Measurements from ENCODE around the gene NUP133.

Gene NUP133

DNA sequence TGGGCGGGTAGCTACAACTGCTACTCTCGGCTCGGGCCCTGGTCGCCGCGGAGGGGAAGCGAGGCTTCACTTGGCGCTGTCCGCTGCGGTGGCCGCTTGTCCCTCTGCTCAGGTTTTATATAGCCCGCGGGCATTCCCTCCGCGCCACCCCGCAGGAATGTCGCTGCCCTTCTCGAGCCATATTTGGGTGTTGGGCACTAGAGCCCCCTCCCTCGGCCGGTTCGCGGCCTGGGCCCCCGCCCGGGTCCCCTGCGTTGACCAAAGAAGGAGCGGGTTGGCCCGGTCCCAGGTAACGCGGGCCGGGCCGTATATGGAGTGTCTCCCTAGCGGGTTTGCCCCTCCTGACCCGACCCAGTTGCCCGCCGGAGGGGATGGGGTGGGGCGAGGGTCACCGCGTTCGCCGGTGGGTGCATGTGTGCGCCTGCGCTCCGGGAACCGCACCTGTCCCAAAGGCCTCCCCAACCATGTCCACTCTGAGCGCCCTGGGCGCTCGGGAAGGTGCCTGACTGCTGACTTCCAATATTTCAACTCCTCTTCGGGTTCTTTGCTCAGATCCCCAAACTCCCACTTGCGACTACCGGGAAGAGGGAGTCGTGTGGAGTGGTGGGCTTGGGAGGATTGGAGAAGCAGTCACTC, 74.0 kb downstream of the NUP133 start, which contains the start of gene ACTA1:
TSS of gene ACTA1 (minus strand) at position 90 of the 636 bp plus-strand sequence. CDS start 979 bp downstream, outside the sequence.
- Histone ChIP-seq H3K27ac (ENCODE audit: low read length) (no peak within 1 kb of the TSS), H3K9ac (ENCODE audit: low read length in 2 of 2) (no peak within 1 kb of the TSS), H3K9me3 (ENCODE audit: control insufficient read depth in 2 of 2, low read length in 2 of 2) (no peaks in the 10 kb centered on the region), H3K36me3 (ENCODE audit: control insufficient read depth in 2 of 2, insufficient read depth in 2 of 2, low read length in 2 of 2) (no peaks in the 10 kb centered on the region), H3K4me1 (ENCODE audit: control insufficient read depth, insufficient read depth, low read length) (peaks cover 43% of the 10 kb centered on the region), H3K4me3 (ENCODE audit: low read length in 2 of 2) (peak within 1 kb of the TSS; percentile 19 to 54), H3K27me3 (ENCODE audit: control insufficient read depth in 1 of 2, insufficient read depth in 2 of 2, low read length in 2 of 2) (peaks cover 48 to 53% of the 10 kb centered on the region in 2 donors)

GRCh38 chr1:229433364-229434004, 74.7 kb downstream of the NUP133 start:
- H3K36me3 ChIP-seq (ENCODE audit: control insufficient read depth in 2 of 2, insufficient read depth in 2 of 2, low read length in 2 of 2): no peaks in the 10 kb centered on the region
- H3K4me1 ChIP-seq (ENCODE audit: control insufficient read depth, insufficient read depth, low read length): peaks cover 43% of the 10 kb centered on the region
- H3K4me3 ChIP-seq (ENCODE audit: low read length in 2 of 2): peak overlapping the region; percentile 19 to 54
- H3K27ac ChIP-seq (ENCODE audit: low read length): no peak overlapping the region
- peaks cover 48 to 53% of the 10 kb centered on the region in 2 donors for H3K27me3 ChIP-seq (ENCODE audit: control insufficient read depth in 1 of 2, insufficient read depth in 2 of 2, low read length in 2 of 2)
- H3K9ac ChIP-seq (ENCODE audit: low read length in 2 of 2): no peak overlapping the region
- H3K9me3 ChIP-seq (ENCODE audit: control insufficient read depth in 2 of 2, low read length in 2 of 2): no peaks in the 10 kb centered on the region

- H3K4me1 ChIP-seq (ENCODE audit: control insufficient read depth, insufficient read depth, low read length): peaks cover 43% of the 10 kb centered on the region
- no peaks in the 10 kb centered on the region for H3K36me3 ChIP-seq (ENCODE audit: control insufficient read depth in 2 of 2, insufficient read depth in 2 of 2, low read length in 2 of 2)
- H3K27ac ChIP-seq (ENCODE audit: low read length): no peak overlapping the region
- H3K27me3 ChIP-seq (ENCODE audit: control insufficient read depth in 1 of 2, insufficient read depth in 2 of 2, low read length in 2 of 2): peaks cover 48 to 53% of the 10 kb centered on the region in 2 donors
- H3K9ac ChIP-seq (ENCODE audit: low read length in 2 of 2): no peak overlapping the region
- H3K9me3 ChIP-seq (ENCODE audit: control insufficient read depth in 2 of 2, low read length in 2 of 2): no peaks in the 10 kb centered on the region
- no peak overlapping the region for H3K4me3 ChIP-seq (ENCODE audit: low read length in 2 of 2)
These were observed 75.2 kb downstream of the NUP133 start for GRCh38 chr1:229432905-229433304.

GRCh38 chr1:229432116-229432461, 76.1 kb downstream of the NUP133 start:
- Histone ChIP-seq H3K4me1 (ENCODE audit: control insufficient read depth, insufficient read depth, low read length) (peaks cover 43% of the 10 kb centered on the region), H3K9me3 (ENCODE audit: control insufficient read depth in 2 of 2, low read length in 2 of 2) (no peaks in the 10 kb centered on the region), H3K36me3 (ENCODE audit: control insufficient read depth in 2 of 2, insufficient read depth in 2 of 2, low read length in 2 of 2) (no peaks in the 10 kb centered on the region), H3K4me3 (ENCODE audit: low read length in 2 of 2) (peak overlapping the region; percentile 16 to 40), H3K27ac (ENCODE audit: low read length) (no peak overlapping the region), H3K27me3 (ENCODE audit: control insufficient read depth in 1 of 2, insufficient read depth in 2 of 2, low read length in 2 of 2) (peaks cover 48 to 53% of the 10 kb centered on the region in 2 donors), H3K9ac (ENCODE audit: low read length in 2 of 2) (no peak overlapping the region)

DNA sequence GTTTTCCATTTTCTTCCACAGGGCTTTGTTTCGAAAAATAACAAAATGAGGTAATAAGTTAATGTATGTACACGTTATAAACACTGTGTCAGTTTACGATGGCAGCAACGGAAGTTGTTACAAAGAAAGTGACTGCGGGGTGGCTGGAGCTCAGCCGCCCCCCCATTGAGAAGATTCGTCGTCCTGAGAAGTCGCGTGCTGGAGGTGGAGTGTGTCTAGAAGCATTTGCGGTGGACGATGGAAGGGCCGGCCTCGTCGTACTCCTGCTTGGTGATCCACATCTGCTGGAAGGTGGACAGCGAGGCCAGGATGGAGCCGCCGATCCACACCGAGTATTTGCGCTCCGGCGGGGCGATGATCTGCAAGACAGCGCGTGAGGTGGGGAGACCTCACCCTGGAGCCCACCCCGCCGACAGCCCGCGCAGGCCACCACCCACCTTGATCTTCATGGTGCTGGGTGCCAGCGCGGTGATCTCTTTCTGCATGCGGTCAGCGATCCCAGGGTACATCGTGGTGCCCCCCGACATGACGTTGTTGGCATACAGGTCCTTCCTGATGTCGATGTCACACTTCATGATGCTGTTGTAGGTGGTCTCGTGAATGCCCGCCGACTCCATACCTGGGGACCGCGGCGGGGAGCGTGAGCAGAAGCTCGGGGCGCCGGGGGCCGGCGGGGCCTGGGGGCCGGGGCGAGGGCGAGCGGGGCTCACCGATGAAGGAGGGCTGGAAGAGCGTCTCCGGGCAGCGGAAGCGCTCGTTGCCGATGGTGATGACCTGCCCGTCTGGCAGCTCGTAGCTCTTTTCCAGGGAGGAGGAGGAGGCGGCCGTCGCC, 76.6 kb downstream of the NUP133 start:
- peaks cover 43% of the 10 kb centered on the region for H3K4me1 ChIP-seq (ENCODE audit: control insufficient read depth, insufficient read depth, low read length)
- no peak overlapping the region for H3K9ac ChIP-seq (ENCODE audit: low read length in 2 of 2)
- peaks cover 51 to 56% of the 10 kb centered on the region in 2 donors for H3K27me3 ChIP-seq (ENCODE audit: control insufficient read depth in 1 of 2, insufficient read depth in 2 of 2, low read length in 2 of 2)
- H3K36me3 ChIP-seq (ENCODE audit: control insufficient read depth in 2 of 2, insufficient read depth in 2 of 2, low read length in 2 of 2): no peaks in the 10 kb centered on the region
- H3K4me3 ChIP-seq (ENCODE audit: low read length in 2 of 2): peak overlapping the region; percentile 16 to 52
- H3K27ac ChIP-seq (ENCODE audit: low read length): no peak overlapping the region
- no peaks in the 10 kb centered on the region for H3K9me3 ChIP-seq (ENCODE audit: control insufficient read depth in 2 of 2, low read length in 2 of 2)

- peaks cover 43% of the 10 kb centered on the region for H3K4me1 ChIP-seq (ENCODE audit: control insufficient read depth, insufficient read depth, low read length)
- no peaks in the 10 kb centered on the region for H3K36me3 ChIP-seq (ENCODE audit: control insufficient read depth in 2 of 2, insufficient read depth in 2 of 2, low read length in 2 of 2)
- no peaks in the 10 kb centered on the region for H3K9me3 ChIP-seq (ENCODE audit: control insufficient read depth in 2 of 2, low read length in 2 of 2)
- no peak overlapping the region for H3K27ac ChIP-seq (ENCODE audit: low read length)
- H3K9ac ChIP-seq (ENCODE audit: low read length in 2 of 2): no peak overlapping the region
- H3K4me3 ChIP-seq (ENCODE audit: low read length in 2 of 2): peak overlapping the region; percentile 2 to 52
- H3K27me3 ChIP-seq (ENCODE audit: control insufficient read depth in 1 of 2, insufficient read depth in 2 of 2, low read length in 2 of 2): peaks cover 50 to 56% of the 10 kb centered on the region in 2 donors
These were observed 77.3 kb downstream of the NUP133 start for GRCh38 chr1:229430761-229431283.

DNA sequence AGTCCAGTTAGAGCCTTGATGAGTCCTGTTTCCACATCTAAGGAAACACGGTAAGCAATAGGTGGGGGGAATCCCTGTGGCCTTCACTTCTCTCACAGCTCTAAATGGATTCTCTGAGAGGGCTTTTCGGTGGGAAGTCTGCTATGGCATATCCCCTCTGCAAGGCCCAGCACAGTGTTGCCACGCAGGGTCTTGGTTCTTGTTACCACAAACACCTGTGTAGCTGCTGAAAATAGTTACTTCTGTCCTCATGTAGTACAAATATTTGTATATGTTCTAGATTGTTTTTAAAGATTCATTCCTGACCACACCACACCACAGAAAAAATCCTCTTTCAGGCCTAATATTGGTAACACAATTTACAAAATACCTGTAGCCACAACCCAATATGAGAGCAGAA, 79.9 kb downstream of the NUP133 start:
- peaks cover 36 to 39% of the 10 kb centered on the region in 2 donors for H3K27me3 ChIP-seq (ENCODE audit: control insufficient read depth in 1 of 2, insufficient read depth in 2 of 2, low read length in 2 of 2)
- no peaks in the 10 kb centered on the region for H3K36me3 ChIP-seq (ENCODE audit: control insufficient read depth in 2 of 2, insufficient read depth in 2 of 2, low read length in 2 of 2)

GRCh38 chr1:229427572-229427971, 80.6 kb downstream of the NUP133 start:
- peaks cover 29 to 32% of the 10 kb centered on the region in 2 donors for H3K27me3 ChIP-seq (ENCODE audit: control insufficient read depth in 1 of 2, insufficient read depth in 2 of 2, low read length in 2 of 2)
- H3K4me3 ChIP-seq (ENCODE audit: low read length in 2 of 2): no peak overlapping the region
- H3K9ac ChIP-seq (ENCODE audit: low read length in 2 of 2): no peak overlapping the region
- no peaks in the 10 kb centered on the region for H3K36me3 ChIP-seq (ENCODE audit: control insufficient read depth in 2 of 2, insufficient read depth in 2 of 2, low read length in 2 of 2)
- H3K27ac ChIP-seq (ENCODE audit: low read length): no peak overlapping the region
- peaks cover 0 to 3% of the 10 kb centered on the region in 2 donors for H3K9me3 ChIP-seq (ENCODE audit: control insufficient read depth in 2 of 2, low read length in 2 of 2)
- H3K4me1 ChIP-seq (ENCODE audit: control insufficient read depth, insufficient read depth, low read length): peaks cover 19% of the 10 kb centered on the region

More for the DNA sequence above, 79.9 kb downstream of the NUP133 start:
- Histone ChIP-seq H3K9me3 (ENCODE audit: control insufficient read depth in 2 of 2, low read length in 2 of 2) (no peaks in the 10 kb centered on the region), H3K27ac (ENCODE audit: low read length) (no peak overlapping the region), H3K4me3 (ENCODE audit: low read length in 2 of 2) (no peak overlapping the region), H3K9ac (ENCODE audit: low read length in 2 of 2) (no peak overlapping the region), H3K4me1 (ENCODE audit: control insufficient read depth, insufficient read depth, low read length) (peaks cover 25% of the 10 kb centered on the region)

DNA sequence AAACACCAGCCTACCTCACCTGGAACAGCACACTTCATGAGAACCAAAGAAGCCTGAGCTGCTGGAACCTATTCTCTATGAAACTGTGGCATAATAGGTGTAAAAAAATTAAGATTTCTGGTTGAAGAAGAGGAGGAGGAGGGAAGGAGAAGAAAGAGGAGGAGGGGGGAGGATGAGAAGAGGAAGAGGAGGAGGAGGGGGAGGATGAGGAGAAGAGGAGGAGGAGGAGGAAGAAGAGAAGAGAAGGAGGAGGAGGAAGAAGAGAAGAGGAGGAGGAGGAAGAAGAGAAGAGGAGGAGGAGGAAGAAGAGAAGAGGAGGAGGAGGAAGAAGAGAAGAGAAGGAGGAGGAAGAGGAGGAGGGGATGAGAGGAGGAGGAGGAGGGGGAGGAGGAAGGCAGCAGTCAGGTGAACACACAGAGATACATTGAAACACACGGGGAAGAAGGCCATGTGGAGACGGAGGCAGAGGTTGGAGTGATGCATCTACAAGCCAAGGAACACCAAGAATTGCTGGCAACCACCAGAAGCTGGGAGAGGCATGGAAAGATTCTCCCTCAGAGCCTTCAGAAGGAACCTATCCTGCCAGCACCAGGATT, 82.5 kb downstream of the NUP133 start:
- Histone ChIP-seq H3K4me1 (ENCODE audit: control insufficient read depth, insufficient read depth, low read length) (peaks cover 2% of the 10 kb centered on the region), H3K27me3 (ENCODE audit: control insufficient read depth in 1 of 2, insufficient read depth in 2 of 2, low read length in 2 of 2) (peaks cover 12 to 17% of the 10 kb centered on the region in 2 donors)

GRCh38 chr1:229420765-229421164, 87.4 kb downstream of the NUP133 start:
- Histone ChIP-seq H3K4me1 (ENCODE audit: control insufficient read depth, insufficient read depth, low read length) (no peaks in the 10 kb centered on the region), H3K36me3 (ENCODE audit: control insufficient read depth in 2 of 2, insufficient read depth in 2 of 2, low read length in 2 of 2) (no peaks in the 10 kb centered on the region), H3K4me3 (ENCODE audit: low read length in 2 of 2) (no peak overlapping the region), H3K27me3 (ENCODE audit: control insufficient read depth in 1 of 2, insufficient read depth in 2 of 2, low read length in 2 of 2) (peaks cover 0 to 4% of the 10 kb centered on the region in 2 donors), H3K9ac (ENCODE audit: low read length in 2 of 2) (no peak overlapping the region), H3K9me3 (ENCODE audit: control insufficient read depth in 2 of 2, low read length in 2 of 2) (peaks cover 0 to 3% of the 10 kb centered on the region in 2 donors), H3K27ac (ENCODE audit: low read length) (no peak overlapping the region)

More for the DNA sequence above, 82.5 kb downstream of the NUP133 start:
- Histone ChIP-seq H3K9me3 (ENCODE audit: control insufficient read depth in 2 of 2, low read length in 2 of 2) (peaks cover 0 to 3% of the 10 kb centered on the region in 2 donors), H3K27ac (ENCODE audit: low read length) (no peak overlapping the region), H3K4me3 (ENCODE audit: low read length in 2 of 2) (no peak overlapping the region), H3K36me3 (ENCODE audit: control insufficient read depth in 2 of 2, insufficient read depth in 2 of 2, low read length in 2 of 2) (no peaks in the 10 kb centered on the region), H3K9ac (ENCODE audit: low read length in 2 of 2) (no peak overlapping the region)
